ENCODE results near the gene CDH12.

Gene CDH12

GRCh38 chr5:21802869-21803490 lies 1050.2 kb downstream of the CDH12 start:
- intact Hi-C loops (cut with DNase I; ENCODE audit: low total_unique reads), result no loop called here
- H3K27ac ChIP-seq, result no peak overlapping the region
- H3K27me3 ChIP-seq, result no peaks in the 10 kb centered on the region
- no peaks in the 10 kb centered on the region for H3K4me1 ChIP-seq
- no peak for DNase-seq
- no peak overlapping the region for H3K4me3 ChIP-seq
- H3K36me3 ChIP-seq, result no peaks in the 10 kb centered on the region
- TF ChIP-seq CTCF (IDR thresholded peaks at IDR 0.05), result peak; percentile 54 to 62
- no peaks in the 10 kb centered on the region for H3K9me3 ChIP-seq

GRCh38 chr5:21802100-21802499 lies 1051.0 kb downstream of the CDH12 start:
- Histone ChIP-seq H3K27ac (no peak overlapping the region), H3K4me1 (no peaks in the 10 kb centered on the region), H3K27me3 (no peaks in the 10 kb centered on the region), H3K36me3 (no peaks in the 10 kb centered on the region), H3K4me3 (no peak overlapping the region), H3K9me3 (no peaks in the 10 kb centered on the region)
- TF ChIP-seq CTCF (IDR thresholded peaks at IDR 0.05), result no peak
- intact Hi-C loops (cut with DNase I; ENCODE audit: low total_unique reads), result no loop called here
- no peak for DNase-seq

GRCh38 chr5:21792748-21793147 lies 1060.4 kb downstream of the CDH12 start:
- H3K27ac ChIP-seq, result no peak overlapping the region
- intact Hi-C loops (cut with DNase I; ENCODE audit: low total_unique reads), result no loop called here
- H3K27me3 ChIP-seq, result no peaks in the 10 kb centered on the region
- no peak overlapping the region for H3K4me3 ChIP-seq
- no peaks in the 10 kb centered on the region for H3K4me1 ChIP-seq
- no peaks in the 10 kb centered on the region for H3K9me3 ChIP-seq
- no peak for TF ChIP-seq CTCF (IDR thresholded peaks at IDR 0.05)
- H3K36me3 ChIP-seq, result no peaks in the 10 kb centered on the region
- no peak for DNase-seq

- intact Hi-C loops (cut with DNase I; ENCODE audit: low total_unique reads), result no loop called here
- no peak for DNase-seq
- Histone ChIP-seq H3K9me3 (no peaks in the 10 kb centered on the region), H3K27ac (no peak overlapping the region), H3K36me3 (no peaks in the 10 kb centered on the region), H3K4me3 (no peak overlapping the region), H3K27me3 (no peaks in the 10 kb centered on the region), H3K4me1 (no peaks in the 10 kb centered on the region)
- TF ChIP-seq CTCF (IDR thresholded peaks at IDR 0.05), result no peak
Measured at GRCh38 chr5:21791304-21791703, 1061.8 kb downstream of the CDH12 start.

GRCh38 chr5:21784487-21784886 lies 1068.7 kb downstream of the CDH12 start:
- no peak for DNase-seq
- no peak for TF ChIP-seq CTCF (IDR thresholded peaks at IDR 0.05)
- Histone ChIP-seq H3K9me3 (no peaks in the 10 kb centered on the region), H3K27me3 (no peaks in the 10 kb centered on the region), H3K4me3 (no peak overlapping the region), H3K27ac (no peak overlapping the region), H3K4me1 (no peaks in the 10 kb centered on the region), H3K36me3 (no peaks in the 10 kb centered on the region)
- intact Hi-C loops (cut with DNase I; ENCODE audit: low total_unique reads), result no loop called here

Measured in tibial artery (tissue), 4 donors.